Fibroblast of peridontal ligament (primary cell): ENCODE data around the gene FNIP1.

ENCODE experiments used
- DNase-seq: peaks from one replicate; pipeline ENCODE4 v3.0.0-alpha.2; 2010; ENCODE audit errors: extremely low read depth

Gene FNIP1

GRCh38 chr5:131684595-131684994, 112.2 kb downstream of the FNIP1 start:
- DNase-seq: peak; percentile 8

GRCh38 chr5:131684051-131684450, 112.8 kb downstream of the FNIP1 start:
- DNase-seq: peak; percentile 71

GRCh38 chr5:131682826-131683225, 114.0 kb downstream of the FNIP1 start:
- no peak for DNase-seq

- DNase-seq: no peak
Measured at GRCh38 chr5:131682175-131682574, 114.6 kb downstream of the FNIP1 start.

GRCh38 chr5:131679911-131680310, 116.9 kb downstream of the FNIP1 start:
- peak; percentile 91 for DNase-seq

GRCh38 chr5:131678273-131678672, 118.5 kb downstream of the FNIP1 start:
- DNase-seq: peak; percentile 12

- DNase-seq: no peak
Measured at GRCh38 chr5:131677115-131677514, 119.7 kb downstream of the FNIP1 start.

- no peak for DNase-seq
Measured at GRCh38 chr5:131672776-131673175, 124.0 kb downstream of the FNIP1 start.

GRCh38 chr5:131671994-131672655, 124.7 kb downstream of the FNIP1 start:
- peak; percentile 97 for DNase-seq

GRCh38 chr5:131671409-131671808, 125.4 kb downstream of the FNIP1 start:
- peak; percentile 13 for DNase-seq

- DNase-seq: no peak
Measured at GRCh38 chr5:131664929-131665328, 131.9 kb downstream of the FNIP1 start.

- no peak for DNase-seq
Measured at GRCh38 chr5:131661933-131662332, 134.9 kb downstream of the FNIP1 start.

GRCh38 chr5:131659841-131660240, 137.0 kb downstream of the FNIP1 start:
- no peak for DNase-seq

GRCh38 chr5:131659290-131659689, 137.5 kb downstream of the FNIP1 start:
- DNase-seq: no peak

GRCh38 chr5:131654776-131655175, 142.0 kb downstream of the FNIP1 start:
- DNase-seq: no peak

- DNase-seq: no peak
Measured at GRCh38 chr5:131654309-131654708, 142.5 kb downstream of the FNIP1 start.

GRCh38 chr5:131649161-131649560, 147.7 kb downstream of the FNIP1 start:
- no peak for DNase-seq

GRCh38 chr5:131647048-131647769, 149.6 kb downstream of the FNIP1 start:
- no peak for DNase-seq

- no peak for DNase-seq
Measured at GRCh38 chr5:131644822-131645221, 152.0 kb downstream of the FNIP1 start.

- no peak for DNase-seq
Measured at GRCh38 chr5:131644370-131644769, 152.4 kb downstream of the FNIP1 start.

GRCh38 chr5:131641494-131641893, 155.3 kb downstream of the FNIP1 start:
- no peak for DNase-seq

GRCh38 chr5:131640043-131640856, 156.6 kb downstream of the FNIP1 start:
- DNase-seq: peak; percentile 34

- DNase-seq: no peak
Measured at GRCh38 chr5:131639148-131639547, 157.7 kb downstream of the FNIP1 start.
